GM18502 (cell line): Measurements from ENCODE around the gene SLC52A3.
"Not testable (repeated sequence)": the region's sequence is repeated elsewhere in the genome, so short reads cannot be mapped to it uniquely, and the experiment has no call there.

Experiments
- ATAC-seq: cut with Tn5 transposase; IDR thresholded peaks from one replicate; pipeline ENCODE4 v1.9.1; 2021; ENCODE audit warnings: mild to moderate bottlenecking; ENCODE audit not compliant: unreplicated experiment, poor library complexity

Gene SLC52A3

GRCh38 chr20:731891-732560 lies 36.3 kb downstream of the SLC52A3 start:
- ATAC-seq: no peak

GRCh38 chr20:730005-730404 lies 38.3 kb downstream of the SLC52A3 start:
- ATAC-seq: no peak

GRCh38 chr20:728256-728944 lies 39.9 kb downstream of the SLC52A3 start:
- no peak for ATAC-seq

GRCh38 chr20:726160-726559 lies 42.1 kb downstream of the SLC52A3 start:
- ATAC-seq: no peak

GRCh38 chr20:725491-725890 lies 42.8 kb downstream of the SLC52A3 start:
- ATAC-seq: no peak

- ATAC-seq: not testable (repeated sequence)
Measured at GRCh38 chr20:724797-725196, 43.5 kb downstream of the SLC52A3 start.

- no peak for ATAC-seq
Measured at GRCh38 chr20:723756-724155, 44.5 kb downstream of the SLC52A3 start.

- ATAC-seq: no peak
Measured at GRCh38 chr20:722822-723644, 45.3 kb downstream of the SLC52A3 start.

- no peak for ATAC-seq
Measured at GRCh38 chr20:721876-722275, 46.4 kb downstream of the SLC52A3 start.

GRCh38 chr20:719816-720215 lies 48.5 kb downstream of the SLC52A3 start:
- no peak for ATAC-seq

GRCh38 chr20:719068-719467 lies 49.2 kb downstream of the SLC52A3 start:
- no peak for ATAC-seq

GRCh38 chr20:717832-718231 lies 50.5 kb downstream of the SLC52A3 start:
- ATAC-seq: no peak

- no peak for ATAC-seq
Measured at GRCh38 chr20:717271-717670, 51.0 kb downstream of the SLC52A3 start.

- no peak for ATAC-seq
Measured at GRCh38 chr20:714453-714852, 53.8 kb downstream of the SLC52A3 start.

- no peak for ATAC-seq
Measured at GRCh38 chr20:711576-711975, 56.7 kb downstream of the SLC52A3 start.

- ATAC-seq: no peak
Measured at GRCh38 chr20:710780-711450, 57.4 kb downstream of the SLC52A3 start.
